LNCaP clone FGC (cell line): ENCODE data around the gene FSHB.

ENCODE experiments used
- DNase-seq: peaks from one replicate; pipeline ENCODE4 v3.0.0-alpha.2; 2011; ENCODE audit warnings: low read depth
- H3K4me3 ChIP-seq: 2 replicates; pipeline ENCODE4 v1.5.1; 2011; ENCODE audit warnings: mild to moderate bottlenecking, low read depth, low read length, control low read depth
- TF ChIP-seq, protein P1 (sequence below): IDR thresholded peaks from 2 replicates; pipeline ENCODE4 v1.5.1; 2012; ENCODE audit warnings: mild to moderate bottlenecking; ENCODE audit not compliant: control insufficient read depth, insufficient read depth; ENCODE audit errors: extremely low read depth

The FSHB gene

DNA sequence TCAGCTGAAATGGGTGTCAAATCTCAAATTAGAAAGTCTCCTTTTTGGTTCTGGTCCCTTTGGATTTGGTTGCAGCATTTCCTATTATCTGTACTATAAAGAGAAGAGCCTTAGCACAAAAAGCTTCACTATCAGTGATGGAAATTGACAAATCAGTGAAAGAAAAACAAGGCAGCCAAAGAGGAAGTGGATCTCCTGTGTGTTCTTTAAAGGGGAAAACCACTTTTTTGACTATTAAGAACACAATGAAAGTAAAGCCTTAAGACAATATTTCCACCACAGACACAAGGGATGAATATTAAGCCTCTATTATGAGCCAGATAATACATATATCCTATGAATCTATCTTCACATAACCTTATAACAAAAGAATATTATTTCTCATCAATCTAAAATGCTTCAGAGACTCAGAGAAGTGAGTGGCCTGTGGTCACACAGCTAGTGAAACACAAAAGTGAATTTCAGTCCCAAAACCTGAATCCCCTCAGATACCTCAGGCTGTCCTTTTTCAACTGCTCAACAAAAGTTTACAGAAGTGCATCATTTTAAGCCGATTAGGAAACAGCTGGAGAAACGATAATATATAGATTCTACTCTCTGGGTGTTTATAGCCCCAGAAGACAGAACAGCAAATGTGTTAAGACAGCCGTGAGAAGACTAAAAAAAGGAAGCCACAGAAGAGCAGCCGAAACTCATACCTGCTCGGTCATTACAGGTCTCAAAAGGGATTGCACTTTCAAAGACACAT lies 24.4 kb upstream of the FSHB start:
- DNase-seq: no peak
- TF ChIP-seq, protein P1, sequence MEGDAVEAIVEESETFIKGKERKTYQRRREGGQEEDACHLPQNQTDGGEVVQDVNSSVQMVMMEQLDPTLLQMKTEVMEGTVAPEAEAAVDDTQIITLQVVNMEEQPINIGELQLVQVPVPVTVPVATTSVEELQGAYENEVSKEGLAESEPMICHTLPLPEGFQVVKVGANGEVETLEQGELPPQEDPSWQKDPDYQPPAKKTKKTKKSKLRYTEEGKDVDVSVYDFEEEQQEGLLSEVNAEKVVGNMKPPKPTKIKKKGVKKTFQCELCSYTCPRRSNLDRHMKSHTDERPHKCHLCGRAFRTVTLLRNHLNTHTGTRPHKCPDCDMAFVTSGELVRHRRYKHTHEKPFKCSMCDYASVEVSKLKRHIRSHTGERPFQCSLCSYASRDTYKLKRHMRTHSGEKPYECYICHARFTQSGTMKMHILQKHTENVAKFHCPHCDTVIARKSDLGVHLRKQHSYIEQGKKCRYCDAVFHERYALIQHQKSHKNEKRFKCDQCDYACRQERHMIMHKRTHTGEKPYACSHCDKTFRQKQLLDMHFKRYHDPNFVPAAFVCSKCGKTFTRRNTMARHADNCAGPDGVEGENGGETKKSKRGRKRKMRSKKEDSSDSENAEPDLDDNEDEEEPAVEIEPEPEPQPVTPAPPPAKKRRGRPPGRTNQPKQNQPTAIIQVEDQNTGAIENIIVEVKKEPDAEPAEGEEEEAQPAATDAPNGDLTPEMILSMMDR: no peak
- H3K4me3 ChIP-seq: no peak overlapping the region

DNA sequence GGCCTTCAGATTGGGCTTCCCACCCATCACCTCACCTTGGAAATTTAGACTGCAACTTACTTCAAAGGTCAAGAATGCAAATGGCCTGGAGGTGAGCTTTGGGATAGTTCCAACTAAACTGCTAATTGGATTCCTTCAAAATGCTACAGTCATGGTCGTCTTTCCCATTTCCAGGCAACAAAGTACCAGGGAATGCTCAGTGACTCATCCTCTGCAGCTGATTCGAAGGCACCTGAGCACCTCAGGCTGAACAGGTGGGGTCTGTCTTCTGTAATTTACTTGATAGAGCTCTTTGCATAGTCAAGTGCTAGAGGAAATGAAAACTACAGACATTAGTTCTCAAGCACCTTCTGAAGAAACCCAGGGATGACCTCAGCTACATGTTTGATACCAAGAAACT lies 20.5 kb upstream of the FSHB start:
- H3K4me3 ChIP-seq: no peak overlapping the region
- TF ChIP-seq, protein P1: no peak
- no peak for DNase-seq

DNA sequence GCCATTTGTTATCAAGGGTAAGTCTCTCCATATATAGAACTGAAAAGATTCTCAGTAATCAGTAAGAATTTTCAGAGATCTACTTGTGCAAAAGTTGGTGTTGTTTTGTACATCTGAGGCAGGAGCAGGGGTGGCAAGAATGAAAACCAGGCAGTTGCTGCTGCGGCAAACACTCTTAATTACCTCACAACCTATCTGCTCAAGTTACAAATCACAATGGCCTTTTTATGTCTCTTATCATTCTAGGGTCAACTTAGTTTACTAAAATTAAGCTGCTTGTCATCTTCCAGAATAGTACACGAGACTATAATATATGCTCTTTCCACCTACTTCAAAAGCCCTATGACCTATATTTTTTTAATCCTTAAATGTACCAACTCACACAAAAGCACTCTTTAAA lies 14.3 kb upstream of the FSHB start:
- no peak for DNase-seq
- TF ChIP-seq, protein P1: no peak
- no peak overlapping the region for H3K4me3 ChIP-seq

GRCh38 chr11:30218278-30218677 lies 12.5 kb upstream of the FSHB start:
- TF ChIP-seq, protein P1: no peak
- H3K4me3 ChIP-seq: no peak overlapping the region
- no peak for DNase-seq

DNA sequence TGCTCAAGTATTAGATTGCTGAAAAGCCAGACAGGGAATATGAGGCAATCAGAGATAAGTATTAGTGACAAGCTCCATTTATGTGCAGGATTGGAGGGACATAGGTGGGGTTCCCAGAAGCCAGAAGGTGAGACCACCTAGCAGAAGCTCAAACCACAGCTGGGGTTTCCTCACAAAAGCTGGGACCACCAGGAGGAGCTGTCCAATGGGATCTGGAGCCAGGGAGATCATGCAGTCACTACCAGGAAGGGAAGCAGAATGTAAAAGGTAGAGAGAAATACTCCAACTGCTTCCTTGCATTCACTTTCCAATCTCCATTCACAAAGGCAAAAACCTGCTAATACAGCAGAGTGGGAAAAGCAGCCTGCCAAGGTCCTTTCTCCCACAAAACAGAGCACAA lies 5.2 kb upstream of the FSHB start:
- DNase-seq: no peak
- no peak overlapping the region for H3K4me3 ChIP-seq
- TF ChIP-seq, protein P1: no peak

GRCh38 chr11:30228323-30228884 lies 2.4 kb upstream of the FSHB start:
- TF ChIP-seq, protein P1: no peak
- no peak for DNase-seq
- H3K4me3 ChIP-seq: no peak overlapping the region

DNA sequence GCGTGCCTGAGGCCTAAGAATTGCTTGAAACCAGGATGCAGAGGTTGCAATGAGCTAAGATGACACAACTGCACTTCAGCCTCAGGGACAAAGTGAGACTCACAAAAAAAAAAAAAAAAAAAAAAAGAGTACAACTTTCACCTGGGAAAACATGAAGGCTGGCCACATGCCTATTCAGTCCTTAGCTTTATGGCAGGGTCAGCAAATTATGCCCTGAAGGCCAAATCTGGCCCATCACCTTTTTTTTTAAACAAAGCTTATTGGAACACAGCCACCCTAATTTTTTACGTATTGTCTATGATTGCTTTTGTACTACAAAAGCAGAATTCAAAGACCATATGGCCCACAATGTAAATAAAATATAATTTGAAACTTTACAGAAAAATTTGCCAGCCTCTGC lies 8.2 kb downstream of the FSHB start:
- TF ChIP-seq, protein P1: no peak
- DNase-seq: peak; percentile 57
- H3K4me3 ChIP-seq: no peak overlapping the region
